HG02763 (cell line): ENCODE results near the gene NCAPD2.
"Not testable (repeated sequence)": the region's sequence is repeated elsewhere in the genome, so short reads cannot be mapped to it uniquely, and the experiment has no call there.

ENCODE experiments used
- ATAC-seq: cut with Tn5 transposase; IDR thresholded peaks from one replicate; pipeline ENCODE4 v1.9.1; 2021; ENCODE audit warnings: mild to moderate bottlenecking, moderate library complexity; ENCODE audit not compliant: unreplicated experiment

The NCAPD2 gene

DNA sequence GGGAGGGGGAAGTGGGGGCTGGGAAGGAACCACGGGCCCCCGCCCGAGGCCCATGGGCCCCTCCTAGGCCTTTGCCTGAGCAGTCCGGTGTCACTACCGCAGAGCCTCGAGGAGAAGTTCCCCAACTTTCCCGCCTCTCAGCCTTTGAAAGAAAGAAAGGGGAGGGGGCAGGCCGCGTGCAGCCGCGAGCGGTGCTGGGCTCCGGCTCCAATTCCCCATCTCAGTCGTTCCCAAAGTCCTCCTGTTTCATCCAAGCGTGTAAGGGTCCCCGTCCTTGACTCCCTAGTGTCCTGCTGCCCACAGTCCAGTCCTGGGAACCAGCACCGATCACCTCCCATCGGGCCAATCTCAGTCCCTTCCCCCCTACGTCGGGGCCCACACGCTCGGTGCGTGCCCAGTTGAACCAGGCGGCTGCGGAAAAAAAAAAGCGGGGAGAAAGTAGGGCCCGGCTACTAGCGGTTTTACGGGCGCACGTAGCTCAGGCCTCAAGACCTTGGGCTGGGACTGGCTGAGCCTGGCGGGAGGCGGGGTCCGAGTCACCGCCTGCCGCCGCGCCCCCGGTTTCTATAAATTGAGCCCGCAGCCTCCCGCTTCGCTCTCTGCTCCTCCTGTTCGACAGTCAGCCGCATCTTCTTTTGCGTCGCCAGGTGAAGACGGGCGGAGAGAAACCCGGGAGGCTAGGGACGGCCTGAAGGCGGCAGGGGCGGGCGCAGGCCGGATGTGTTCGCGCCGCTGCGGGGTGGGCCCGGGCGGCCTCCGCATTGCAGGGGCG, 40.2 kb downstream of the NCAPD2 start, which contains the start of gene GAPDH:
Gene GAPDH, plus strand, starts transcription at position 595 of the 772 bp plus-strand sequence. CDS start 316 bp downstream, outside the sequence.
- peak; percentile 58 for ATAC-seq

DNA sequence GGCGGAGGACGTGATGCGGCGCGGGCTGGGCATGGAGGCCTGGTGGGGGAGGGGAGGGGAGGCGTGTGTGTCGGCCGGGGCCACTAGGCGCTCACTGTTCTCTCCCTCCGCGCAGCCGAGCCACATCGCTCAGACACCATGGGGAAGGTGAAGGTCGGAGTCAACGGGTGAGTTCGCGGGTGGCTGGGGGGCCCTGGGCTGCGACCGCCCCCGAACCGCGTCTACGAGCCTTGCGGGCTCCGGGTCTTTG, 40.7 kb downstream of the NCAPD2 start:
- no peak for ATAC-seq

DNA sequence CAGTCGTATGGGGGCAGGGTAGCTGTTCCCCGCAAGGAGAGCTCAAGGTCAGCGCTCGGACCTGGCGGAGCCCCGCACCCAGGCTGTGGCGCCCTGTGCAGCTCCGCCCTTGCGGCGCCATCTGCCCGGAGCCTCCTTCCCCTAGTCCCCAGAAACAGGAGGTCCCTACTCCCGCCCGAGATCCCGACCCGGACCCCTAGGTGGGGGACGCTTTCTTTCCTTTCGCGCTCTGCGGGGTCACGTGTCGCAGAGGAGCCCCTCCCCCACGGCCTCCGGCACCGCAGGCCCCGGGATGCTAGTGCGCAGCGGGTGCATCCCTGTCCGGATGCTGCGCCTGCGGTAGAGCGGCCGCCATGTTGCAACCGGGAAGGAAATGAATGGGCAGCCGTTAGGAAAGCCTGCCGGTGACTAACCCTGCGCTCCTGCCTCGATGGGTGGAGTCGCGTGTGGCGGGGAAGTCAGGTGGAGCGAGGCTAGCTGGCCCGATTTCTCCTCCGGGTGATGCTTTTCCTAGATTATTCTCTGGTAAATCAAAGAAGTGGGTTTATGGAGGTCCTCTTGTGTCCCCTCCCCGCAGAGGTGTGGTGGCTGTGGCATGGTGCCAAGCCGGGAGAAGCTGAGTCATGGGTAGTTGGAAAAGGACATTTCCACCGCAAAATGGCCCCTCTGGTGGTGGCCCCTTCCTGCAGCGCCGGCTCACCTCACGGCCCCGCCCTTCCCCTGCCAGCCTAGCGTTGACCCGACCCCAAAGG, 41.2 kb downstream of the NCAPD2 start:
- peak; percentile 16 for ATAC-seq

DNA sequence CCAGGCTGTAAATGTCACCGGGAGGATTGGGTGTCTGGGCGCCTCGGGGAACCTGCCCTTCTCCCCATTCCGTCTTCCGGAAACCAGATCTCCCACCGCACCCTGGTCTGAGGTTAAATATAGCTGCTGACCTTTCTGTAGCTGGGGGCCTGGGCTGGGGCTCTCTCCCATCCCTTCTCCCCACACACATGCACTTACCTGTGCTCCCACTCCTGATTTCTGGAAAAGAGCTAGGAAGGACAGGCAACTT, 41.7 kb downstream of the NCAPD2 start:
- ATAC-seq = no peak

DNA sequence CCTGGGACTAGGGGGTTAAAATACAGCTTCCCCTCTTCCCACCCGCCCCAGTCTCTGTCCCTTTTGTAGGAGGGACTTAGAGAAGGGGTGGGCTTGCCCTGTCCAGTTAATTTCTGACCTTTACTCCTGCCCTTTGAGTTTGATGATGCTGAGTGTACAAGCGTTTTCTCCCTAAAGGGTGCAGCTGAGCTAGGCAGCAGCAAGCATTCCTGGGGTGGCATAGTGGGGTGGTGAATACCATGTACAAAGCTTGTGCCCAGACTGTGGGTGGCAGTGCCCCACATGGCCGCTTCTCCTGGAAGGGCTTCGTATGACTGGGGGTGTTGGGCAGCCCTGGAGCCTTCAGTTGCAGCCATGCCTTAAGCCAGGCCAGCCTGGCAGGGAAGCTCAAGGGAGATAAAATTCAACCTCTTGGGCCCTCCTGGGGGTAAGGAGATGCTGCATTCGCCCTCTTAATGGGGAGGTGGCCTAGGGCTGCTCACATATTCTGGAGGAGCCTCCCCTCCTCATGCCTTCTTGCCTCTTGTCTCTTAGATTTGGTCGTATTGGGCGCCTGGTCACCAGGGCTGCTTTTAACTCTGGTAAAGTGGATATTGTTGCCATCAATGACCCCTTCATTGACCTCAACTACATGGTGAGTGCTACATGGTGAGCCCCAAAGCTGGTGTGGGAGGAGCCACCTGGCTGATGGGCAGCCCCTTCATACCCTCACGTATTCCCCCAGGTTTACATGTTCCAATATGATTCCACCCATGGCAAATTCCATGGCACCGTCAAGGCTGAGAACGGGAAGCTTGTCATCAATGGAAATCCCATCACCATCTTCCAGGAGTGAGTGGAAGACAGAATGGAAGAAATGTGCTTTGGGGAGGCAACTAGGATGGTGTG, 42.3 kb downstream of the NCAPD2 start:
- ATAC-seq = no peak

DNA sequence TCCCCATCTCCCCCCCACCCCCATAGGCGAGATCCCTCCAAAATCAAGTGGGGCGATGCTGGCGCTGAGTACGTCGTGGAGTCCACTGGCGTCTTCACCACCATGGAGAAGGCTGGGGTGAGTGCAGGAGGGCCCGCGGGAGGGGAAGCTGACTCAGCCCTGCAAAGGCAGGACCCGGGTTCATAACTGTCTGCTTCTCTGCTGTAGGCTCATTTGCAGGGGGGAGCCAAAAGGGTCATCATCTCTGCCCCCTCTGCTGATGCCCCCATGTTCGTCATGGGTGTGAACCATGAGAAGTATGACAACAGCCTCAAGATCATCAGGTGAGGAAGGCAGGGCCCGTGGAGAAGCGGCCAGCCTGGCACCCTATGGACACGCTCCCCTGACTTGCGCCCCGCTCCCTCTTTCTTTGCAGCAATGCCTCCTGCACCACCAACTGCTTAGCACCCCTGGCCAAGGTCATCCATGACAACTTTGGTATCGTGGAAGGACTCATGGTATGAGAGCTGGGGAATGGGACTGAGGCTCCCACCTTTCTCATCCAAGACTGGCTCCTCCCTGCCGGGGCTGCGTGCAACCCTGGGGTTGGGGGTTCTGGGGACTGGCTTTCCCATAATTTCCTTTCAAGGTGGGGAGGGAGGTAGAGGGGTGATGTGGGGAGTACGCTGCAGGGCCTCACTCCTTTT, 43.1 kb downstream of the NCAPD2 start:
- no peak for ATAC-seq

DNA sequence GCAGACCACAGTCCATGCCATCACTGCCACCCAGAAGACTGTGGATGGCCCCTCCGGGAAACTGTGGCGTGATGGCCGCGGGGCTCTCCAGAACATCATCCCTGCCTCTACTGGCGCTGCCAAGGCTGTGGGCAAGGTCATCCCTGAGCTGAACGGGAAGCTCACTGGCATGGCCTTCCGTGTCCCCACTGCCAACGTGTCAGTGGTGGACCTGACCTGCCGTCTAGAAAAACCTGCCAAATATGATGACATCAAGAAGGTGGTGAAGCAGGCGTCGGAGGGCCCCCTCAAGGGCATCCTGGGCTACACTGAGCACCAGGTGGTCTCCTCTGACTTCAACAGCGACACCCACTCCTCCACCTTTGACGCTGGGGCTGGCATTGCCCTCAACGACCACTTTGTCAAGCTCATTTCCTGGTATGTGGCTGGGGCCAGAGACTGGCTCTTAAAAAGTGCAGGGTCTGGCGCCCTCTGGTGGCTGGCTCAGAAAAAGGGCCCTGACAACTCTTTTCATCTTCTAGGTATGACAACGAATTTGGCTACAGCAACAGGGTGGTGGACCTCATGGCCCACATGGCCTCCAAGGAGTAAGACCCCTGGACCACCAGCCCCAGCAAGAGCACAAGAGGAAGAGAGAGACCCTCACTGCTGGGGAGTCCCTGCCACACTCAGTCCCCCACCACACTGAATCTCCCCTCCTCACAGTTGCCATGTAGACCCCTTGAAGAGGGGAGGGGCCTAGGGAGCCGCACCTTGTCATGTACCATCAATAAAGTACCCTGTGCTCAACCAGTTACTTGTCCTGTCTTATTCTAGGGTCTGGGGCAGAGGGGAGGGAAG, 43.9 kb downstream of the NCAPD2 start:
- not testable (repeated sequence) for ATAC-seq

DNA sequence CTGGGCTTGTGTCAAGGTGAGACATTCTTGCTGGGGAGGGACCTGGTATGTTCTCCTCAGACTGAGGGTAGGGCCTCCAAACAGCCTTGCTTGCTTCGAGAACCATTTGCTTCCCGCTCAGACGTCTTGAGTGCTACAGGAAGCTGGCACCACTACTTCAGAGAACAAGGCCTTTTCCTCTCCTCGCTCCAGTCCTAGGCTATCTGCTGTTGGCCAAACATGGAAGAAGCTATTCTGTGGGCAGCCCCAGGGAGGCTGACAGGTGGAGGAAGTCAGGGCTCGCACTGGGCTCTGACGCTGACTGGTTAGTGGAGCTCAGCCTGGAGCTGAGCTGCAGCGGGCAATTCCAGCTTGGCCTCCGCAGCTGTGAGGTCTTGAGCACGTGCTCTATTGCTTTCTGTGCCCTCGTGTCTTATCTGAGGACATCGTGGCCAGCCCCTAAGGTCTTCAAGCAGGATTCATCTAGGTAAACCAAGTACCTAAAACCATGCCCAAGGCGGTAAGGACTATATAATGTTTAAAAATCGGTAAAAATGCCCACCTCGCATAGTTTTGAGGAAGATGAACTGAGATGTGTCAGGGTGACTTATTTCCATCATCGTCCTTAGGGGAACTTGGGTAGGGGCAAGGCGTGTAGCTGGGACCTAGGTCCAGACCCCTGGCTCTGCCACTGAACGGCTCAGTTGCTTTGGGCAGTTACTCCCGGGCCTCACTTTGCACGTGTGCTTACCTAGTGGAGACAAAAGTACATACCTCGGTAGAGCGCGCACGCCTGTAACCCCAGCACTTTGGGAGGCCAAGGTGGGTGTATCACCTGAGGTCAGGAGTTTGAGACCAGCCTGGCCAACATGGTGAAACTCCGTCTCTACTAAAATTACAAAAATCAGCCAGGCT, 44.8 kb downstream of the NCAPD2 start:
- no peak for ATAC-seq

DNA sequence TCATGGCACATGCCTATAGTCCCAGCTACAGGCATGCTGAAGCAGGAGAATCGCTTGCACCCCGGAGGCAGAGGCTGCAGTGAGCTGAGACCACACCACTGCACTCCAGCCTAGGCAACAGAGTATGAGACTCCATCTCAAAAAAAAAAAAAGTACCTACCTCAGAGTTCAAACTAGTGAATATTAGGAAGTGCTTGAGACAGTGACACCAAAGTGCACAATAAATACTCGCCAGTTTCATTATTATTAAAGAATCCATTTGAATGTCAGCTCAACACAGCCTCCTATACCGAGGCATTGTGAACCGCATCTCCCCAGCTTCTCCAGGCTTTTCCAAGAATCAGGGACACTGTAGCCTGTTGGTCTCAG, 45.4 kb downstream of the NCAPD2 start:
- ATAC-seq = no peak

DNA sequence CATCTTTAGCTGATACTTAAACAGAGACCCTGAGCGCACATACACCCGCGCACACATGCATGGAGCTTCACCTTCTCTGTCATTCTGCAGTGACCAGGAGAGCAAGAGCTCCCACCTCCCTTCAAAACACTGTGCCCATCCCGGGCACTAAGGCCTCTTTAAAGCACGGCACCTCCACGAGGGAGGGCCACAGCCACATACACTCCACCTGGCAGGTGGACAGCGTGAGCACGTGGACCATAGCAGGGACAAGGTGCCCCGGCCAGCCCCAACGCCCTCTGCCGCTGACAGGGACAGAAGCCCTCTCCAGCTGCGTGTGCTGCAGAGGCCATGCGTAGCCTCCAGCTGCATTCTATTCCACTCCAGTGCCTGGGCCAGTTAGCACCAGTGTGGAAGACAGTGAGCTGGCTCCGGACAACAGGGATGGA, 45.8 kb downstream of the NCAPD2 start:
- ATAC-seq = no peak

DNA sequence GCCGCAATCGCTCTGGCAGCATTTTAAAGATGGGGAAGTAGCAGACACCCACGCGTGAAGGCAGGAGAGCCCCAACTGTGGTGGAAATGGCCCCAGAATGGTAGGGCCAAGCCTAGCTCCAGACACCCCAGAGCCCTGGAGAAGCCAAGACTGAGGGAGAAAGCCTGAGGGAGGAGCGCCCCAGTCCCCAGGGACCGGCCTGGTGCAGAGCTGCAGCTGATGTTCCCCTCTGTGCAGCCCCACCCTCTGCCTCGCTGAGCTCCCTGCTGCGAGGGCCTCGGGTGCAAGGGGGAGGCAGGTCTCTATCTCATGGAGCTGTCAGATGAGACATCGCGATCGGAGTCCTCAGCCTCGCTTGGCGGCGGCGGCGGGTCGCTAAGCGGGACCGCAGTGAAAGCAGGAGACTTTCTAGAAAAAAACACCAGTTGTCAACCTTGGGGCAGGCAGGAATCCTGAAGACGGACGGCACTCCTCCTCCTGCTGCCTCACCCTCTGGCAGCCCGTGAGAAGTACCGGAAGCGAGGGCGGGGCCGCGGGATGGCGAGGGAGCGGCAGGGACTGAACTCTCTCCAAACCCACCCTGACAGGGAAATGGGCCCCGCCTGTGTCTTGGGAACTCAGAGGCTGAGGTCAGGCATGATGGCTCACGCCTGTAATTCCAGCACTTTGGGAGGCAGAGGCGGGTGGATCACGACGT, 46.4 kb downstream of the NCAPD2 start:
- no peak for ATAC-seq

DNA sequence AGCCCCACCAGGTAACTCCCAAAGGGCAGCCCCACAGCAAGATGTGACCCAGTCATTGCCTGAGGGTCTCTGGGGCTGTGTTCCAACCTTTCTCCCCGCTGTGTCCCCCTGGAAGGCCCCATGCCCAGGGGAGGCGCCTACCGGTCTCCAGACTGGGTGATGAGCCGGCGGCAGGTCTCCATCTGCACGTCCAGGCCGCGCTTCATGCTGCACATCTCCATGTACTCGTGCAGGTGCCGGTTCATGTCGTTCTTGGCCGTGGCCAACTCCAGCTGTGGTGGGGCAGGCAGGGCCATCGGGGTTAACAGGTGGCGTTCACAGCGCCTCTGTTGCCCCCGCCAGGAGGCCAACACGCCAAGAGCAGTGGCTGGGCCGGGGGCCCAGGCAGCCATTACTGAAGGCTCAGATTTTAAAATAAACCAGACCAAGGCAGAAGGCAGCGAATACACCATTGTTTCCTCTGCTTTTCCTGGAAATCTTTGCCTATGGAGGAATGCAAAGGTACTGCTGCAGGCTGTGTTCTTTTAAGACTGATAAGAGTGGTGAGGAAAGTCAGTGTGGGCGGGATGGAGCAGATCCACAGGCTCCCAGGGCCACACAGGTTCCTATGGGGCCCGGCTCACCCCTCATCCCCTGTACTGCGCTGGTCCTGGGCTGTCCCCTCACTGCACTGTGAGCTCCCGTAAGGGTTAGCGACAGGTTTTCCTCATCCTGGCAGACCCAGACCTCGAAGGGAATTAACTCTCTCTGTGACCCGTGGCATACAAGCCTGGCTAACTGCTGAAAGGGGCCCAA, 47.7 kb downstream of the NCAPD2 start:
- ATAC-seq = no peak

DNA sequence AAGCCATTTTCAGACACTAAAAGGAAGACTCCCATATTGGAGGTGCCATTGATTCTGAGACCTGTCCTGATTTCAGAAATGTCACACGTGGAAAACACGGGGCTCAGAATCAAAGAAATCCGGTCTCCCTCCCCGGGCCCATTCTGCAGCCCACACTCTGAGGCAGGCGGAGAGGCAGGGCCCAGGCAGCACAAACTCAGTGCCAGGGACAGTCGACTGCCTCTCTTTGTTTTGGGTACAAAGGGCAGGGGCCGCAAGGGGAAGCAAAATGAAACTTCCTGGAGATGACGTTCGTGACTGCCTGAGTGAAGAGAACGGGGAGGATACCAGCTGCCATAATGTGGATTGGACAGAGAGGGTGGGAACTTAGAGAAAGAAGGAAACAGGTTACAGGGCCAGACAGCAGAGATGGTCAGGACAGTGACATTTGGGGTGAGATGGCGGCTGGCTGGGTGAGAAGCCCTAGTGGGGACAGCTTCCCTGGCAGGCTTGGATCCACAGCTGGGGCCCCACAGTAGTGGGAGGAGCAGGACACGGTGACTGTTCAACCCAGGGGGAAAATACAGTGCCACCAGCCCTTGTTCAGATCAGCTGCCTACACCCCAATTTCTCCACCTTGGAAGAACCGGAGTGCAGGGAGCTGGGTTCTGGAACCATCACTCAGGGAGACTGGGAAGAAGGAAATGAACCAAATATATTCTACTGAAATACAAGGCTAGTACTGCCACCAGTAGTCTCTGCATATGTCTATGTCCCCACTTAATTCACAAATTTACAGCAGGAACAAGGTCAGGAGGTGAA, 48.5 kb downstream of the NCAPD2 start:
- no peak for ATAC-seq

DNA sequence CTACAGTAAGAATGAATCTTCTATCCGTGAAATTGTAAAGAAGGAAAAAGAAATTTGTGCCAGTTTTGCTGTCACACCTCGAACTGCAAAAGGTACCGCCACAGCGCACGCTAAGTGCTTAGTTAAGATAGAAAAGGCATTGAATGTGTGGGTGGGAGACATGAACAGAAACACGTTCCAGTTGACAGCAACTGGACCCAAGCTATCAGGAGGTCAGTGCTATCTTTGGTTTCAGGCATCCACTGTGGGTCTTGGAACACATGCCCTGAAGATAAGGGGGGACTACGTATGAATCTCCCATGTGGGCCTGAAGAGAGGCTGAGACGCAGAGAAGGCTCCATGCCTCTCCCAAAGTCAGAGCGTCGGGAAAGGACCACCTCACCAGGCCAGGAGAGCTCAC, 52.1 kb downstream of the NCAPD2 start:
- ATAC-seq = no peak

DNA sequence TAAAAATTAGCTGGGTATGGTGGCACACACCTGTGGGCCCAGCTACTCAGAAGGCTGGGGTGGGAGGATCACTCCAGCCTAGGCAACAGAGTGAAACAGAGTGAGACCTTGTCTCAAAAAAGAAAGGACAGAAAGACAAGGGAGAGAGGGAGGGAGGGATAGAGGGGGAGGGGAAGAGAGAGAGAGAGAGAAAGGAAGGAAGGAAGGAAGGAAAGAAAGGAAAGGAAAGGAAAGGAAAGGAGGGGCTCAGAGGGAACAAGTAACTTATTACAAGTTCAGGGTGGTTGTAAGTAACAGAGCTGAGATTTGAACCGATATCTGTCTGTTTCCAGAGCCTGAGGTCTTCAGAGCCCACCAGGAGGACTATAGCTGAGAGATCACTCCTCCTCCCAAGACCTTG, 53.7 kb downstream of the NCAPD2 start:
- ATAC-seq = no peak

DNA sequence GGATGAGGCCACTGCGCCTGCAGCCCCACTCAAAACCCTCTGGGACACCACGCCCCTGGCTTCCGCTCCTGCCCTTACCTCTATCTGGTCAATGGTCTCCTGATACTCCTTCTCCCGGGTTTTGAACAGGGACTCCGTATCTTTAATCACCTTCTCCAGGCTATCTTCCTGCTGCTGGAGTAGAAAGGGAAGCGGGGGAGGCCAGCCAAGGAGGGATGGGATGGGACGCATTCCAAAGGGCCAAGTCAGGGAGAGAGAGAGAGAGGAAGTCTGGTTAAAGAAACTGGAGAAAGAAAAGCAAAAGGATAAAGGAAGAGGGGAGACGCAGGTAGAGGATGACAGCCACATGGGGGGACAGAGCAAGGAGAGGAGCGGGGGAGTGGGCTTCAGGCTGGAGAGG, 54.1 kb downstream of the NCAPD2 start:
- ATAC-seq = no peak

DNA sequence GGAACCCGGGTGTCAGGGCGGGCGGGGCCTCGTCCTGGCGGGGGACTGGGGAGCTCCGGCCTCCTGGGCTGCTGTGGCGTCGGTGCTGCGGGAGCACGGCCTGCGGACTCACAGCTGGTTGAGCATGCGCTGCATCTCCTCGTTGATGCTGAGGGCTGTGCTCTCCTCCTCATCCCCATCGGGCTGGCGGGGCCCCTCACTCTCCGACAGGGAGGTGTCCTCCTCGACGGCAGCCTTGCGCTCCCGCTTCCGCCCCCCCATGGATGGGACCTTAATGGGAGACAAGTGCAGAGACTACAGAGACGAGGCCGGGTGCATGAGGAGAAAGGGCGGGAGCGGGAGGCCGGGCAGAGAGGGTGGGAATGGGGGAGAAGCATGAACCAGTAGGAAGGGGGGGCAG, 54.7 kb downstream of the NCAPD2 start:
- no peak for ATAC-seq
